ENCODE measurements around the gene CYB5RL.
"Not testable (repeated sequence)": the region's sequence is repeated elsewhere in the genome, so short reads cannot be mapped to it uniquely, and the experiment has no call there.

Gene CYB5RL

GRCh38 chr1:54171016-54171415 is 28.8 kb downstream of the CYB5RL start:
- WGBS, 2 experiments (ENCODE audit: insufficient coverage in 2 of 2): 90 to 96% methylated on average over 8 of the region's 8 CpGs
- H3K4me1 ChIP-seq (ENCODE audit: control insufficient read depth, insufficient read depth, low read length, poor library complexity, severe bottlenecking): peaks cover 16% of the 10 kb centered on the region
- no peak overlapping the region for H3K4me3 ChIP-seq (ENCODE audit: extremely low read depth, insufficient read depth, low read length, poor library complexity, severe bottlenecking)
- H3K36me3 ChIP-seq (ENCODE audit: control insufficient read depth, insufficient read depth, low read length): no peaks in the 10 kb centered on the region
- no peak overlapping the region for H3K27ac ChIP-seq (ENCODE audit: low read depth, low read length, severe bottlenecking)
- H3K9me3 ChIP-seq (ENCODE audit: control insufficient read depth, low read length): no peaks in the 10 kb centered on the region

GRCh38 chr1:54169068-54169467 is 30.8 kb downstream of the CYB5RL start:
- H3K9me3 ChIP-seq (ENCODE audit: control insufficient read depth, low read length): no peaks in the 10 kb centered on the region
- no peak overlapping the region for H3K27ac ChIP-seq (ENCODE audit: low read depth, low read length, severe bottlenecking)
- H3K4me1 ChIP-seq (ENCODE audit: control insufficient read depth, insufficient read depth, low read length, poor library complexity, severe bottlenecking): peaks cover 16% of the 10 kb centered on the region
- 100% methylated on average over 1 of the region's 3 CpGs for WGBS, 2 experiments (ENCODE audit: insufficient coverage in 2 of 2)
- H3K36me3 ChIP-seq (ENCODE audit: control insufficient read depth, insufficient read depth, low read length): no peaks in the 10 kb centered on the region
- no peak overlapping the region for H3K4me3 ChIP-seq (ENCODE audit: extremely low read depth, insufficient read depth, low read length, poor library complexity, severe bottlenecking)

GRCh38 chr1:54168206-54168965 is 31.4 kb downstream of the CYB5RL start:
- H3K27ac ChIP-seq (ENCODE audit: low read depth, low read length, severe bottlenecking): no peak overlapping the region
- WGBS, 2 experiments (ENCODE audit: insufficient coverage in 2 of 2): 88 to 93% methylated on average over 6 to 7 of the region's 8 CpGs
- peaks cover 16% of the 10 kb centered on the region for H3K4me1 ChIP-seq (ENCODE audit: control insufficient read depth, insufficient read depth, low read length, poor library complexity, severe bottlenecking)
- H3K4me3 ChIP-seq (ENCODE audit: extremely low read depth, insufficient read depth, low read length, poor library complexity, severe bottlenecking): no peak overlapping the region
- H3K9me3 ChIP-seq (ENCODE audit: control insufficient read depth, low read length): no peaks in the 10 kb centered on the region
- H3K36me3 ChIP-seq (ENCODE audit: control insufficient read depth, insufficient read depth, low read length): no peaks in the 10 kb centered on the region

DNA sequence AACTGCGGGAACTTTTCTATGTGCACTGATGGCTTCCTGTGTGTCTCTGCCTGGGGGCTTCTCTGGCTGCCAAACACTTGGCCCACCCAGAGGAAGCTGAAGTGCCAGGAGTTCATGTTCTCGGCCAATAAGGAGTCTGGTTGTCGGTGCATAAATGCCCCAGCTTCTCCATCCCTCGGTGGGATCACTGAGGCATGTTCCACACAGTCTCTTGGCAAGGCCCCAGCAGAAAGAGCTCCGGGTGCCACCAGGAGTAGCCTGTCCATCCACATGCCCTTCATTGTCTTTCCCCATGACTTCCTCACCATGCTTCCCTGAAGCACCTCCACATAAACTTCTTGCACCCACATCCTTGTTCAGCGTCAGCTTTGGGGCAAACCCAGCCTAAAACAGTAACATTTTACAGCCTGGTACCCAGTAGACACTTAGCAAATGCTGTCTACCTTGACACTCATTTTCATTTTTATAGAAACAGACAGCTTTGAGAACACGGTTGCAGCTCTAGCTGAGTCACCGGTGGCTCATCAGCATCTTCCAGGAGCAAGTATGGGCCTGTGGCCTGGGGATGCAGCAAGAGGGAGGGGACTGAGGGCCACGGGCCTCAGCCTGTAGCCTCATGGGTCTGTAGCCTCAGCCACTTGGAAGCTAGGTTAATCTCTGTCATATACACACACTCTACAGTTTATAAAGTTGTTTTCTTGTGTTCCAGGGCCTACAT is 32.2 kb downstream of the CYB5RL start:
- Histone ChIP-seq H3K9me3 (ENCODE audit: control insufficient read depth, low read length) (no peaks in the 10 kb centered on the region), H3K36me3 (ENCODE audit: control insufficient read depth, insufficient read depth, low read length) (no peaks in the 10 kb centered on the region), H3K4me3 (ENCODE audit: extremely low read depth, insufficient read depth, low read length, poor library complexity, severe bottlenecking) (no peak overlapping the region), H3K4me1 (ENCODE audit: control insufficient read depth, insufficient read depth, low read length, poor library complexity, severe bottlenecking) (peaks cover 10% of the 10 kb centered on the region), H3K27ac (ENCODE audit: low read depth, low read length, severe bottlenecking) (no peak overlapping the region)
- WGBS, 2 experiments (ENCODE audit: insufficient coverage in 2 of 2): 91 to 95% methylated on average over 7 to 8 of the region's 9 CpGs

GRCh38 chr1:54166357-54166756 is 33.5 kb downstream of the CYB5RL start:
- H3K9me3 ChIP-seq (ENCODE audit: control insufficient read depth, low read length); H3K27ac ChIP-seq (ENCODE audit: low read depth, low read length, severe bottlenecking); H3K4me3 ChIP-seq (ENCODE audit: extremely low read depth, insufficient read depth, low read length, poor library complexity, severe bottlenecking); H3K36me3 ChIP-seq (ENCODE audit: control insufficient read depth, insufficient read depth, low read length); H3K4me1 ChIP-seq (ENCODE audit: control insufficient read depth, insufficient read depth, low read length, poor library complexity, severe bottlenecking): not testable (repeated sequence)
- WGBS, 2 experiments (ENCODE audit: insufficient coverage in 2 of 2): 96 to 100% methylated on average over 4 to 7 of the region's 8 CpGs

DNA sequence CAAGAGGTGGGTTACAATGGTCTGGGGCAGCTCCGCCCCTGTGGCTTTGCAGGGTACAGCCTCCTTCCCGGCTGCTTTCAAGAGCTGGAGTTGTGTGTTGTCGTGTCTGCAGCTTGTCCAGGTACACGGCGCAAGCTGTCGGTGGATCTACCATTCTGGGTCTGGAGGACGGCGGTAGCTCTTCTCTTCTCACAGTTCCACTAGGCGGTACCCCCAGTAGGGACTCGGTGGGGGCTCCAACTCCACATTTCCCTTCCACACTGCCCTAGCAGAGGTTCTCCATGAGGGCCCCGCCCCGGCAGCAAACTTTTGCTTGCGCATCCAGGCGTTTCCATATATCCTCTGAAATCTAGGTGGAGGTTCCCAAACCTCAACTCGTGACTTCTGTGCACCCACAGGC is 34.7 kb downstream of the CYB5RL start:
- Histone ChIP-seq H3K4me1 (ENCODE audit: control insufficient read depth, insufficient read depth, low read length, poor library complexity, severe bottlenecking) (peaks cover 11% of the 10 kb centered on the region), H3K27ac (ENCODE audit: low read depth, low read length, severe bottlenecking) (no peak overlapping the region), H3K9me3 (ENCODE audit: control insufficient read depth, low read length) (no peaks in the 10 kb centered on the region), H3K36me3 (ENCODE audit: control insufficient read depth, insufficient read depth, low read length) (no peaks in the 10 kb centered on the region), H3K4me3 (ENCODE audit: extremely low read depth, insufficient read depth, low read length, poor library complexity, severe bottlenecking) (no peak overlapping the region)
- WGBS, 2 experiments (ENCODE audit: insufficient coverage in 2 of 2): 96 to 97% methylated on average over 14 of the region's 15 CpGs

DNA sequence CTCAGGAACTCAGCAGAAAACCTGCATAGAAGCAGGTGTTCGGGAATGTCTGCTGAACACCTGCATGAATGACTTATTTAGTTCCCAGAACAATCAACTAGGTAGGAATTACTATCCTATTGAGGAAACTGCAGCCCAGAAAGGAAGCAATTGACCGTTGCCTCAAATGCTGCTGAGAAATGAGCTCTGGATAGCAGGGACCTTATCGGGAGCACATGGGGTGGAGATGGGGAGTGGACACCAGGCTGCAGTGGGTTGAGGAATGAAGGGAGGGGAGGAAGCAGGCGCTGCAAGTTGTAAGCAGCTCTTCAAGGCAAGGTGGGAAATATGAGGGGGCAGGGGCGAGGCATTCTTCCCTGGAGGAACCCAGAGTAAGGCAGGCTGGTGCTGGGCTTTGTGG is 36.3 kb downstream of the CYB5RL start:
- 94 to 95% methylated on average over 4 to 5 of the region's 5 CpGs for WGBS, 2 experiments (ENCODE audit: insufficient coverage in 2 of 2)

DNA sequence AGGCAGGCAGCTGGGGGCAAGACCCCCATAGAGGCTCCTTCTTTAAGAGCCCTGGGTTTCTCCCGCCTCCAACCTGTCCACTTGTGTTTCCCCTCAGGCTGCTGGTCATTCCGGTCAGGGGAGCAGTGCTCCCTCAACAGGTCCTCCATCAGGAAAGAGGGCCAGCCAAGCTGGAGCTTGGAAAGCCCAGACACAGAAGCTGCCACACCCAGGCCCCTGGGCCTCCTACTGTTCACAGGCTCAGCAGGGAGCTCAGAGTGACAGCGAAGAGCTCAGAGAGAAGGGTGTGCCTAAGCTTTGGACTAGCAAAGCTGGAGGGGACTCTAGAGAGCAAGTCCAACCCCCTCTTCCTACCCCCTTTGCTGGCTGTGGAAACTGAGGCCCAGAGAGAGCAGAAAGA is 36.8 kb downstream of the CYB5RL start:
- Histone ChIP-seq H3K36me3 (ENCODE audit: control insufficient read depth, insufficient read depth, low read length) (no peaks in the 10 kb centered on the region), H3K4me3 (ENCODE audit: extremely low read depth, insufficient read depth, low read length, poor library complexity, severe bottlenecking) (no peak overlapping the region), H3K9me3 (ENCODE audit: control insufficient read depth, low read length) (no peaks in the 10 kb centered on the region), H3K27ac (ENCODE audit: low read depth, low read length, severe bottlenecking) (no peak overlapping the region), H3K4me1 (ENCODE audit: control insufficient read depth, insufficient read depth, low read length, poor library complexity, severe bottlenecking) (peaks cover 13% of the 10 kb centered on the region)
- WGBS, 2 experiments (ENCODE audit: insufficient coverage in 2 of 2): 87 to 96% methylated on average over 2 to 3 of the region's 3 CpGs

More for the DNA sequence above, 36.3 kb downstream of the CYB5RL start:
- H3K36me3 ChIP-seq (ENCODE audit: control insufficient read depth, insufficient read depth, low read length): no peaks in the 10 kb centered on the region
- no peak overlapping the region for H3K4me3 ChIP-seq (ENCODE audit: extremely low read depth, insufficient read depth, low read length, poor library complexity, severe bottlenecking)
- peaks cover 13% of the 10 kb centered on the region for H3K4me1 ChIP-seq (ENCODE audit: control insufficient read depth, insufficient read depth, low read length, poor library complexity, severe bottlenecking)
- no peak overlapping the region for H3K27ac ChIP-seq (ENCODE audit: low read depth, low read length, severe bottlenecking)
- H3K9me3 ChIP-seq (ENCODE audit: control insufficient read depth, low read length): no peaks in the 10 kb centered on the region

GRCh38 chr1:54161495-54162168 is 38.2 kb downstream of the CYB5RL start:
- no peaks in the 10 kb centered on the region for H3K9me3 ChIP-seq (ENCODE audit: control insufficient read depth, low read length)
- no peak overlapping the region for H3K4me3 ChIP-seq (ENCODE audit: extremely low read depth, insufficient read depth, low read length, poor library complexity, severe bottlenecking)
- peaks cover 9% of the 10 kb centered on the region for H3K4me1 ChIP-seq (ENCODE audit: control insufficient read depth, insufficient read depth, low read length, poor library complexity, severe bottlenecking)
- WGBS, 2 experiments (ENCODE audit: insufficient coverage in 2 of 2): 92 to 100% methylated on average over 4 to 5 of the region's 6 CpGs
- H3K36me3 ChIP-seq (ENCODE audit: control insufficient read depth, insufficient read depth, low read length): no peaks in the 10 kb centered on the region
- H3K27ac ChIP-seq (ENCODE audit: low read depth, low read length, severe bottlenecking): no peak overlapping the region

DNA sequence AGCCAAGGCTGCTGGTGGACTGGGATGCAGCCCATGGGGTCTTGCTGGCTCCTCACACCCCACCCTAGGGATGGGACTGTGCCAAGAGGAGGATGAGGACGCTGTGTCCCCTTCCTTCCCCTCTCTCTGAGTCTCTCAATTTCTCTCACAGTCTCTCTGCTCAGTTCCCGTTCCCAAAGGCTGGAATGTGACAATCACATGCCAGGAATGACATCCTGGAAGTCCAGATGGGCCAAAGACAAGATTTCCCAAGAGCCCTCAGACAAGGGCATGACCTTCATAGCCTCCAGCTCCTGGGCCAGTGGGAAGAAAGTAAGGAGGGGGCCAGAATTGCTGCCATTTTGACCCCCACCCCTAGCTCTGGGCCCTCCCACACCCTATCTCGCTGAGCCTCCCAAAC is 39.5 kb downstream of the CYB5RL start:
- H3K9me3 ChIP-seq (ENCODE audit: control insufficient read depth, low read length): no peaks in the 10 kb centered on the region
- no peak overlapping the region for H3K27ac ChIP-seq (ENCODE audit: low read depth, low read length, severe bottlenecking)
- no peaks in the 10 kb centered on the region for H3K36me3 ChIP-seq (ENCODE audit: control insufficient read depth, insufficient read depth, low read length)
- WGBS, 2 experiments (ENCODE audit: insufficient coverage in 2 of 2): 60% methylated on average over 2 of the region's 3 CpGs; no CpG with 5 or more reads in 1 of the 2 experiments
- H3K4me3 ChIP-seq (ENCODE audit: extremely low read depth, insufficient read depth, low read length, poor library complexity, severe bottlenecking): no peak overlapping the region
- peaks cover 9% of the 10 kb centered on the region for H3K4me1 ChIP-seq (ENCODE audit: control insufficient read depth, insufficient read depth, low read length, poor library complexity, severe bottlenecking)
